NT2/D1 (cell line): ENCODE results near the gene PLCB4.

ENCODE experiments used
- YY1 ChIP-seq: IDR thresholded peaks from 2 replicates; pipeline ENCODE4 v1.6.1; 2011; ENCODE audit not compliant: insufficient read length, insufficient read depth
- ZNF274 ChIP-seq: IDR thresholded peaks from 2 replicates; pipeline ENCODE4 v1.6.1; 2011; ENCODE audit warnings: mild to moderate bottlenecking, low read depth, low read length

GRCh38 chr20:9270831-9271230 lies 201.9 kb downstream of the PLCB4 start:
- TF ChIP-seq ZNF274 (no peak), YY1 (no peak)
